Caco-2 (cell line): ENCODE measurements around the gene S1PR1. TPM values are rescaled to one million over a fixed set of nuclear protein-coding genes. Genes with fewer than 3 reads are reported as not detected.

Experiments used
- BruUV-seq: library from RNA; stranded (reverse); fragments of 400-500 nt; replicated peaks from 2 replicates; lab custom pipeline; 2021; lab: Mats Ljungman, UMichigan
- CTCF ChIA-PET: fragments of 300-600 bp; sonication (Branson Sonifier 250); formaldehyde crosslinking; loops from one replicate; lab custom pipeline; 2022; ENCODE audit warnings: antibody characterized with exemption; lab: Charles Lee
- POLR2A ChIA-PET: fragments of 300-600 bp; sonication (Branson Sonifier 250); formaldehyde crosslinking; loops from one replicate; lab custom pipeline; 2022; ENCODE audit warnings: antibody characterized with exemption; lab: Charles Lee
- DNase-seq, 2 experiments: peaks; one replicate each; pipeline versions ENCODE4 v3.0.0 to v3.0.0-alpha.2; 2020 to 2022
- H3K27me3 ChIP-seq: replicated peaks from 2 replicates; pipeline ENCODE4 v1.6.0; 2011; ENCODE audit warnings: low read length; ENCODE audit not compliant: control insufficient read depth, insufficient read depth
- H3K36me3 ChIP-seq: 2 replicates; pipeline ENCODE4 v1.5.1; 2011; ENCODE audit warnings: low read length; ENCODE audit not compliant: control insufficient read depth, insufficient read depth
- H3K4me1 ChIP-seq: fragments of 250-450 bp; sonication (Bioruptor Pico); 2 replicates; pipeline ENCODE4 v1.5.1; 2020; ENCODE audit warnings: mild to moderate bottlenecking
- H3K4me3 ChIP-seq: 2 replicates; pipeline ENCODE4 v1.5.1; 2011; ENCODE audit warnings: low read depth, mild to moderate bottlenecking, control low read depth, low read length
- H3K9me3 ChIP-seq: fragments of 250-450 bp; sonication (Bioruptor Pico); 2 replicates; pipeline ENCODE4 v1.5.1; 2020; ENCODE audit warnings: mild to moderate bottlenecking, moderate library complexity
- H3K27ac Mint-ChIP-seq: one replicate; pipeline ENCODE4 v1.8.0; 2022; ENCODE audit warnings: mixed read lengths; ENCODE audit not compliant: unreplicated experiment
- H3K27me3 Mint-ChIP-seq: one replicate; pipeline ENCODE4 v1.8.0; 2022; ENCODE audit warnings: mixed read lengths; ENCODE audit not compliant: insufficient read depth, unreplicated experiment
- H3K36me3 Mint-ChIP-seq: one replicate; pipeline ENCODE4 v1.8.0; 2022; ENCODE audit warnings: mild to moderate bottlenecking, mixed read lengths; ENCODE audit not compliant: insufficient read depth, unreplicated experiment
- H3K4me1 Mint-ChIP-seq: one replicate; pipeline ENCODE4 v1.8.0; 2022; ENCODE audit warnings: low read depth, mixed read lengths; ENCODE audit not compliant: unreplicated experiment
- H3K4me3 Mint-ChIP-seq: one replicate; pipeline ENCODE4 v1.8.0; 2022; ENCODE audit warnings: mild to moderate bottlenecking, moderate library complexity, mixed read lengths; ENCODE audit not compliant: unreplicated experiment
- H3K9me3 Mint-ChIP-seq: one replicate; pipeline ENCODE4 v1.8.0; 2022; ENCODE audit warnings: mixed read lengths; ENCODE audit not compliant: unreplicated experiment
- CTCF ChIP-seq, 2 experiments: fragments of 200-600 bp in 1 of 2; IDR thresholded peaks; 1 replicate in 1 of 2; 2 replicates in 1 of 2; pipeline versions ENCODE4 v1.5.1 to v1.8.0; 2011 to 2022; ENCODE audit warnings: antibody characterized with exemption in 1 of 2, control low read depth in 1 of 2, inconsistent platforms in 1 of 2, low read depth in 1 of 2, low read length in 1 of 2, mild to moderate bottlenecking in 1 of 2, moderate library complexity in 1 of 2; ENCODE audit not compliant: insufficient read depth in 1 of 2, severe bottlenecking in 1 of 2, unreplicated experiment in 1 of 2
- intact Hi-C: fragments of 100-400 bp; cut with micrococcal nuclease; formaldehyde crosslinking; loops from one replicate; pipeline ENCODE4 v1.10.0; 2022; ENCODE audit not compliant: unreplicated experiment
- total RNA-seq: library from RNA; stranded (reverse); gene quantifications from 2 replicates; pipeline ENCODE4 v1.2.3, GENCODE V29; 2022

The S1PR1 gene
- total RNA-seq, 1 experiment from 2014 or later = not detected

GRCh38 chr1:101284021-101284420, 47.2 kb downstream of the S1PR1 start:
- no peaks in the 10 kb centered on the region for H3K36me3 ChIP-seq
- H3K4me3 Mint-ChIP-seq = no peak overlapping the region
- H3K9me3 Mint-ChIP-seq = no peaks in the 10 kb centered on the region
- TF ChIP-seq CTCF (IDR thresholded peaks at IDR 0.05; ENCODE audit: insufficient read depth in 1 of 2, low read depth in 1 of 2, low read length in 1 of 2, severe bottlenecking in 1 of 2, unreplicated experiment in 1 of 2) = no peak
- no peaks in the 10 kb centered on the region for H3K4me1 Mint-ChIP-seq
- ChIA-PET CTCF (no interaction called here), POLR2A (no interaction called here)
- no peak for DNase-seq
- H3K4me3 ChIP-seq = no peak overlapping the region
- no peaks in the 10 kb centered on the region for H3K27me3 ChIP-seq
- H3K36me3 Mint-ChIP-seq = no peaks in the 10 kb centered on the region
- BruUV-seq = no TSS peak
- no peaks in the 10 kb centered on the region for H3K9me3 ChIP-seq
- H3K4me1 ChIP-seq = no peaks in the 10 kb centered on the region
- H3K27me3 Mint-ChIP-seq = peaks cover 5% of the 10 kb centered on the region
- intact Hi-C loops = no loop called here
- H3K27ac Mint-ChIP-seq = no peak overlapping the region

- ChIA-PET POLR2A (no interaction called here), CTCF (no interaction called here)
- Mint-ChIP-seq H3K4me1 (no peaks in the 10 kb centered on the region), H3K4me3 (no peak overlapping the region), H3K27ac (no peak overlapping the region), H3K27me3 (peaks cover 5% of the 10 kb centered on the region), H3K36me3 (no peaks in the 10 kb centered on the region), H3K9me3 (no peaks in the 10 kb centered on the region)
- Histone ChIP-seq H3K27me3 (no peaks in the 10 kb centered on the region), H3K4me3 (no peak overlapping the region), H3K36me3 (no peaks in the 10 kb centered on the region), H3K9me3 (no peaks in the 10 kb centered on the region), H3K4me1 (no peaks in the 10 kb centered on the region)
- intact Hi-C loops = no loop called here
- TF ChIP-seq CTCF (IDR thresholded peaks at IDR 0.05; ENCODE audit: insufficient read depth in 1 of 2, low read depth in 1 of 2, low read length in 1 of 2, severe bottlenecking in 1 of 2, unreplicated experiment in 1 of 2) = no peak
- no TSS peak for BruUV-seq
- DNase-seq = no peak
Observed at GRCh38 chr1:101284622-101285218, 47.9 kb downstream of the S1PR1 start.

GRCh38 chr1:101285922-101286570, 49.2 kb downstream of the S1PR1 start:
- Histone ChIP-seq H3K4me1 (no peaks in the 10 kb centered on the region), H3K36me3 (no peaks in the 10 kb centered on the region), H3K4me3 (no peak overlapping the region), H3K27me3 (no peaks in the 10 kb centered on the region), H3K9me3 (no peaks in the 10 kb centered on the region)
- H3K36me3 Mint-ChIP-seq = no peaks in the 10 kb centered on the region
- ChIA-PET POLR2A (no interaction called here), CTCF (no interaction called here)
- H3K27ac Mint-ChIP-seq = no peak overlapping the region
- TF ChIP-seq CTCF (IDR thresholded peaks at IDR 0.05; ENCODE audit: insufficient read depth in 1 of 2, low read depth in 1 of 2, low read length in 1 of 2, severe bottlenecking in 1 of 2, unreplicated experiment in 1 of 2) = no peak
- H3K4me3 Mint-ChIP-seq = no peak overlapping the region
- H3K9me3 Mint-ChIP-seq = no peaks in the 10 kb centered on the region
- BruUV-seq = no TSS peak
- no peaks in the 10 kb centered on the region for H3K4me1 Mint-ChIP-seq
- H3K27me3 Mint-ChIP-seq = peaks cover 7% of the 10 kb centered on the region
- intact Hi-C loops = no loop called here
- no peak for DNase-seq
